ENCODE data around the gene PTS. TPM values are rescaled to one million over a fixed set of nuclear protein-coding genes. Genes with fewer than 3 reads are reported as not detected.

Gene PTS
- total and polyA plus RNA-seq, 2 donors from 2014 or later, result 40.6 to 76.4 TPM

- no peak for FAIRE-seq
- intact Hi-C loops (cut with DNase I), result no loop called here
- H3K27me3 ChIP-seq (ENCODE audit: control insufficient read depth, insufficient read depth, low read length), result no peaks in the 10 kb centered on the region
- H3K4me3 ChIP-seq (ENCODE audit: low read length in 3 of 3), result no peak overlapping the region
- no peak overlapping the region for H3K9ac ChIP-seq (ENCODE audit: low read length in 3 of 3)
- no peak for TF ChIP-seq CTCF (IDR thresholded peaks at IDR 0.05; ENCODE audit: borderline replicate concordance, extremely low read depth, insufficient read depth)
- H3K27ac ChIP-seq (ENCODE audit: low read depth in 2 of 2, low read length in 2 of 2), result no peak overlapping the region
- H3K4me1 ChIP-seq (ENCODE audit: control insufficient read depth in 2 of 3, insufficient read depth in 2 of 3, low read depth in 1 of 3, low read length in 3 of 3), result peaks cover 0 to 5% (median 0%) of the 10 kb centered on the region in 3 donors
- no peak for DNase-seq
- H3K9me3 ChIP-seq (ENCODE audit: control insufficient read depth in 2 of 3, insufficient read depth in 1 of 3, low read length in 3 of 3), result no peaks in the 10 kb centered on the region
- H3K36me3 ChIP-seq (ENCODE audit: control insufficient read depth in 2 of 3, insufficient read depth in 3 of 3, low read length in 3 of 3), result no peaks in the 10 kb centered on the region
These were observed 47.3 kb upstream of the PTS start for GRCh38 chr11:112178936-112179335.

GRCh38 chr11:112179601-112180000, 46.6 kb upstream of the PTS start:
- Histone ChIP-seq H3K4me3 (ENCODE audit: low read length in 3 of 3) (no peak overlapping the region), H3K27ac (ENCODE audit: low read depth in 2 of 2, low read length in 2 of 2) (no peak overlapping the region), H3K27me3 (ENCODE audit: control insufficient read depth, insufficient read depth, low read length) (no peaks in the 10 kb centered on the region), H3K9me3 (ENCODE audit: control insufficient read depth in 2 of 3, insufficient read depth in 1 of 3, low read length in 3 of 3) (no peaks in the 10 kb centered on the region), H3K36me3 (ENCODE audit: control insufficient read depth in 2 of 3, insufficient read depth in 3 of 3, low read length in 3 of 3) (no peaks in the 10 kb centered on the region), H3K9ac (ENCODE audit: low read length in 3 of 3) (no peak overlapping the region), H3K4me1 (ENCODE audit: control insufficient read depth in 2 of 3, insufficient read depth in 2 of 3, low read depth in 1 of 3, low read length in 3 of 3) (peaks cover 0 to 5% (median 0%) of the 10 kb centered on the region in 3 donors)
- DNase-seq (no peak), FAIRE-seq (no peak)
- no peak for TF ChIP-seq CTCF (IDR thresholded peaks at IDR 0.05; ENCODE audit: borderline replicate concordance, extremely low read depth, insufficient read depth)
- intact Hi-C loops (cut with DNase I), result no loop called here

- Histone ChIP-seq H3K27ac (ENCODE audit: low read depth in 2 of 2, low read length in 2 of 2) (no peak overlapping the region), H3K9ac (ENCODE audit: low read length in 3 of 3) (no peak overlapping the region), H3K27me3 (ENCODE audit: control insufficient read depth, insufficient read depth, low read length) (no peaks in the 10 kb centered on the region), H3K36me3 (ENCODE audit: control insufficient read depth in 2 of 3, insufficient read depth in 3 of 3, low read length in 3 of 3) (no peaks in the 10 kb centered on the region), H3K9me3 (ENCODE audit: control insufficient read depth in 2 of 3, insufficient read depth in 1 of 3, low read length in 3 of 3) (no peaks in the 10 kb centered on the region), H3K4me1 (ENCODE audit: control insufficient read depth in 2 of 3, insufficient read depth in 2 of 3, low read depth in 1 of 3, low read length in 3 of 3) (no peaks in the 10 kb centered on the region), H3K4me3 (ENCODE audit: low read length in 3 of 3) (no peak overlapping the region)
- intact Hi-C loops (cut with DNase I), result no loop called here
- DNase-seq, result no peak
- no peak for TF ChIP-seq CTCF (IDR thresholded peaks at IDR 0.05; ENCODE audit: borderline replicate concordance, extremely low read depth, insufficient read depth)
- no peak for FAIRE-seq
These were observed 43.4 kb upstream of the PTS start for GRCh38 chr11:112182867-112183266.

GRCh38 chr11:112185883-112186282, 40.3 kb upstream of the PTS start:
- TF ChIP-seq CTCF (IDR thresholded peaks at IDR 0.05; ENCODE audit: borderline replicate concordance, extremely low read depth, insufficient read depth), result no peak
- no peak overlapping the region for H3K4me3 ChIP-seq (ENCODE audit: low read length in 3 of 3)
- no peaks in the 10 kb centered on the region for H3K36me3 ChIP-seq (ENCODE audit: control insufficient read depth in 2 of 3, insufficient read depth in 3 of 3, low read length in 3 of 3)
- no peaks in the 10 kb centered on the region for H3K27me3 ChIP-seq (ENCODE audit: control insufficient read depth, insufficient read depth, low read length)
- intact Hi-C loops (cut with DNase I), result no loop called here
- no peak overlapping the region for H3K9ac ChIP-seq (ENCODE audit: low read length in 3 of 3)
- no peak overlapping the region for H3K27ac ChIP-seq (ENCODE audit: low read depth in 2 of 2, low read length in 2 of 2)
- H3K4me1 ChIP-seq (ENCODE audit: control insufficient read depth in 2 of 3, insufficient read depth in 2 of 3, low read depth in 1 of 3, low read length in 3 of 3), result no peaks in the 10 kb centered on the region
- no peaks in the 10 kb centered on the region for H3K9me3 ChIP-seq (ENCODE audit: control insufficient read depth in 2 of 3, insufficient read depth in 1 of 3, low read length in 3 of 3)
- DNase-seq, result no peak
- no peak for FAIRE-seq
